Activated naive CD4-positive, alpha-beta T cell treated with anti-CD3 and anti-CD28 coated beads, Interleukin-2, amount 10 ng/mL, durations not matched to agents 7 days and 5 days (primary cell): ENCODE results near the gene ADCY9.
"Not testable (repeated sequence)": the region's sequence is repeated elsewhere in the genome, so short reads cannot be mapped to it uniquely, and the experiment has no call there.

ENCODE experiments used
- CTCF ChIA-PET: fragments of 350-600 bp; sonication (Branson Sonifier 250); formaldehyde crosslinking; loops from one replicate; lab custom pipeline; 2021; ENCODE audit warnings: antibody characterized with exemption; lab: Charles Lee
- DNase-seq: peaks from one replicate; pipeline ENCODE4 v3.0.0-alpha.2; 2020
- H3K27ac Mint-ChIP-seq: one replicate; pipeline ENCODE4 v1.8.0; 2021; ENCODE audit warnings: mild to moderate bottlenecking, moderate library complexity, mixed read lengths
- H3K27me3 Mint-ChIP-seq: one replicate; pipeline ENCODE4 v1.8.0; 2021; ENCODE audit warnings: mild to moderate bottlenecking, mixed read lengths
- H3K36me3 Mint-ChIP-seq: one replicate; pipeline ENCODE4 v1.8.0; 2021; ENCODE audit warnings: mixed read lengths
- H3K4me1 Mint-ChIP-seq: one replicate; pipeline ENCODE4 v1.8.0; 2021; ENCODE audit warnings: mixed read lengths
- H3K4me3 Mint-ChIP-seq: one replicate; pipeline ENCODE4 v1.8.0; 2021; ENCODE audit warnings: mild to moderate bottlenecking, moderate library complexity, mixed read lengths
- H3K9me3 Mint-ChIP-seq: one replicate; pipeline ENCODE4 v1.8.0; 2021; ENCODE audit warnings: mixed read lengths

Gene ADCY9

GRCh38 chr16:4116325-4117249 lies at the start of gene ADCY9:
TSS of gene ADCY9 (minus strand) at chr16:4116442. CDS start at chr16:4115442, 1,000 bp downstream.
- CTCF ChIA-PET: interaction anchor here (0.7 kb wide), 1 partner anchor 134 kb away, joined by 3 read pairs; no protein-coding TSS in a partner anchor
- DNase-seq: peak; percentile 82
- H3K36me3 Mint-ChIP-seq: peaks cover 12% of the 10 kb centered on the region
- peak within 1 kb of the TSS; percentile 73 for H3K4me3 Mint-ChIP-seq
- no peaks in the 10 kb centered on the region for H3K9me3 Mint-ChIP-seq
- H3K27me3 Mint-ChIP-seq: peaks cover 49% of the 10 kb centered on the region
- H3K27ac Mint-ChIP-seq: no peak within 1 kb of the TSS
- peaks cover 41% of the 10 kb centered on the region for H3K4me1 Mint-ChIP-seq

- CTCF ChIA-PET: no interaction called here
- no peaks in the 10 kb centered on the region for H3K36me3 Mint-ChIP-seq
These were observed 44.6 kb upstream of the ADCY9 start for GRCh38 chr16:4160658-4161430.

GRCh38 chr16:4159726-4160125 lies 43.5 kb upstream of the ADCY9 start:
- CTCF ChIA-PET: interaction anchor here (0.7 kb wide), 2 partner anchors 153 to 222 kb away, joined by 3 read pairs; no protein-coding TSS in a partner anchor
- Mint-ChIP-seq H3K4me1 (peaks cover 3% of the 10 kb centered on the region), H3K27me3 (peaks cover 23% of the 10 kb centered on the region), H3K36me3 (no peaks in the 10 kb centered on the region), H3K27ac (no peak overlapping the region), H3K4me3 (no peak overlapping the region), H3K9me3 (no peaks in the 10 kb centered on the region)
- DNase-seq: no peak

More at GRCh38 chr16:4160658-4161430, 44.6 kb upstream of the ADCY9 start:
- no peak overlapping the region for H3K4me3 Mint-ChIP-seq
- no peak for DNase-seq
- peaks cover 3% of the 10 kb centered on the region for H3K4me1 Mint-ChIP-seq
- peaks cover 23% of the 10 kb centered on the region for H3K27me3 Mint-ChIP-seq
- no peak overlapping the region for H3K27ac Mint-ChIP-seq
- no peaks in the 10 kb centered on the region for H3K9me3 Mint-ChIP-seq

GRCh38 chr16:4158143-4159093 lies 42.2 kb upstream of the ADCY9 start:
- Mint-ChIP-seq H3K4me1 (peaks cover 3% of the 10 kb centered on the region), H3K9me3 (no peaks in the 10 kb centered on the region), H3K27me3 (peaks cover 28% of the 10 kb centered on the region), H3K36me3 (no peaks in the 10 kb centered on the region), H3K27ac (no peak overlapping the region), H3K4me3 (no peak overlapping the region)
- DNase-seq: no peak
- CTCF ChIA-PET: no interaction called here

- Mint-ChIP-seq H3K4me1 (peaks cover 3% of the 10 kb centered on the region), H3K36me3 (no peaks in the 10 kb centered on the region), H3K4me3 (no peak overlapping the region), H3K27ac (no peak overlapping the region), H3K9me3 (no peaks in the 10 kb centered on the region), H3K27me3 (peaks cover 28% of the 10 kb centered on the region)
- DNase-seq: no peak
- CTCF ChIA-PET: no interaction called here
These were observed 41.2 kb upstream of the ADCY9 start for GRCh38 chr16:4157376-4157825.

GRCh38 chr16:4156503-4156902 lies 40.3 kb upstream of the ADCY9 start:
- CTCF ChIA-PET, H3K4me1 Mint-ChIP-seq, H3K9me3 Mint-ChIP-seq, DNase-seq, H3K4me3 Mint-ChIP-seq, H3K36me3 Mint-ChIP-seq, H3K27ac Mint-ChIP-seq: not testable (repeated sequence)
- H3K27me3 Mint-ChIP-seq: peaks cover 32% of the 10 kb centered on the region

- H3K4me3 Mint-ChIP-seq, H3K4me1 Mint-ChIP-seq, H3K36me3 Mint-ChIP-seq, DNase-seq, CTCF ChIA-PET, H3K9me3 Mint-ChIP-seq, H3K27ac Mint-ChIP-seq: not testable (repeated sequence)
- peaks cover 21% of the 10 kb centered on the region for H3K27me3 Mint-ChIP-seq
These were observed 37.1 kb upstream of the ADCY9 start for GRCh38 chr16:4153364-4153763.

GRCh38 chr16:4152267-4152666 lies 36.0 kb upstream of the ADCY9 start:
- DNase-seq: no peak
- H3K36me3 Mint-ChIP-seq: no peaks in the 10 kb centered on the region
- H3K4me1 Mint-ChIP-seq: no peaks in the 10 kb centered on the region
- peaks cover 18% of the 10 kb centered on the region for H3K27me3 Mint-ChIP-seq
- H3K9me3 Mint-ChIP-seq: no peaks in the 10 kb centered on the region
- CTCF ChIA-PET: no interaction called here
- no peak overlapping the region for H3K4me3 Mint-ChIP-seq
- H3K27ac Mint-ChIP-seq: no peak overlapping the region

- Mint-ChIP-seq H3K9me3 (no peaks in the 10 kb centered on the region), H3K4me1 (peaks cover 17% of the 10 kb centered on the region), H3K36me3 (no peaks in the 10 kb centered on the region), H3K27ac (no peak overlapping the region), H3K4me3 (no peak overlapping the region), H3K27me3 (peaks cover 19% of the 10 kb centered on the region)
- DNase-seq: no peak
- CTCF ChIA-PET: no interaction called here
These were observed 31.0 kb upstream of the ADCY9 start for GRCh38 chr16:4147236-4147635.

- H3K36me3 Mint-ChIP-seq: peaks cover 7% of the 10 kb centered on the region
These were observed 26.0 kb upstream of the ADCY9 start for GRCh38 chr16:4142268-4142667.

GRCh38 chr16:4141604-4142003 lies 25.4 kb upstream of the ADCY9 start:
- peaks cover 21% of the 10 kb centered on the region for H3K27me3 Mint-ChIP-seq
- CTCF ChIA-PET: interaction anchor here (0.8 kb wide), 1 partner anchor 203 kb away, joined by 4 read pairs; no protein-coding TSS in a partner anchor
- peaks cover 52% of the 10 kb centered on the region for H3K4me1 Mint-ChIP-seq
- no peak overlapping the region for H3K4me3 Mint-ChIP-seq
- H3K9me3 Mint-ChIP-seq: peaks cover 5% of the 10 kb centered on the region
- H3K36me3 Mint-ChIP-seq: peaks cover 7% of the 10 kb centered on the region
- H3K27ac Mint-ChIP-seq: peak overlapping the region; percentile 52
- DNase-seq: no peak

More at GRCh38 chr16:4142268-4142667, 26.0 kb upstream of the ADCY9 start:
- peak overlapping the region; percentile 90 for H3K27ac Mint-ChIP-seq
- DNase-seq: peak; percentile 86
- H3K4me3 Mint-ChIP-seq: no peak overlapping the region
- peaks cover 51% of the 10 kb centered on the region for H3K4me1 Mint-ChIP-seq
- H3K27me3 Mint-ChIP-seq: peaks cover 19% of the 10 kb centered on the region
- H3K9me3 Mint-ChIP-seq: peaks cover 5% of the 10 kb centered on the region
- CTCF ChIA-PET: interaction anchor here (0.8 kb wide), 1 partner anchor 203 kb away, joined by 4 read pairs; no protein-coding TSS in a partner anchor

- Mint-ChIP-seq H3K4me3 (no peak overlapping the region), H3K36me3 (peaks cover 7% of the 10 kb centered on the region), H3K9me3 (peaks cover 5% of the 10 kb centered on the region), H3K27me3 (peaks cover 26% of the 10 kb centered on the region), H3K4me1 (peaks cover 52% of the 10 kb centered on the region), H3K27ac (peak overlapping the region; percentile 80)
- CTCF ChIA-PET: no interaction called here
- DNase-seq: no peak
These were observed 24.4 kb upstream of the ADCY9 start for GRCh38 chr16:4140652-4141051.

GRCh38 chr16:4139968-4140367 lies 23.7 kb upstream of the ADCY9 start:
- no peak overlapping the region for H3K27ac Mint-ChIP-seq
- peaks cover 26% of the 10 kb centered on the region for H3K27me3 Mint-ChIP-seq
- peaks cover 52% of the 10 kb centered on the region for H3K4me1 Mint-ChIP-seq
- H3K9me3 Mint-ChIP-seq: peaks cover 5% of the 10 kb centered on the region
- DNase-seq: no peak
- CTCF ChIA-PET: no interaction called here
- no peak overlapping the region for H3K4me3 Mint-ChIP-seq
- peaks cover 7% of the 10 kb centered on the region for H3K36me3 Mint-ChIP-seq
